Liver (tissue), 3 donors: ENCODE measurements around the gene KRTAP5-11.
"Not testable (repeated sequence)": the region's sequence is repeated elsewhere in the genome, so short reads cannot be mapped to it uniquely, and the experiment has no call there.

Experiments
- ATF3 ChIP-seq: IDR thresholded peaks from 2 replicates; pipeline ENCODE4 v1.6.1; 2016; ENCODE audit warnings: antibody characterized with exemption
- CTCF ChIP-seq: fragments of 150-350 bp; IDR thresholded peaks from 2 replicates; pipeline ENCODE4 v1.5.1; 2017; ENCODE audit warnings: improper control_type of control experiment, low read depth, low read length; ENCODE audit not compliant: missing input control
- JUND ChIP-seq, 2 donors: IDR thresholded peaks; 2 replicates each; pipeline ENCODE4 v1.6.1; 2016; ENCODE audit warnings: antibody characterized with exemption in 2 of 2
- TAF1 ChIP-seq: conservative IDR thresholded peaks from 2 replicates; pipeline ENCODE4 v1.6.1; 2016; ENCODE audit warnings: antibody characterized with exemption, mild to moderate bottlenecking
- YY1 ChIP-seq: IDR thresholded peaks from 2 replicates; pipeline ENCODE4 v1.6.1; 2016; ENCODE audit warnings: antibody characterized with exemption, mild to moderate bottlenecking
- donor health status: healthy.
- donor health status: healthy.

- not testable (repeated sequence) for TF ChIP-seq YY1; TAF1; ATF3; JUND (IDR thresholded peaks at IDR 0.05); CTCF
These were observed 24.3 kb upstream of the KRTAP5-11 start for GRCh38 chr11:71606853-71607519.
